Suprapubic skin (tissue), 3 donors: ENCODE data around the gene WDR90.

Source experiments
- EP300 ChIP-seq: sonication (generic); formaldehyde crosslinking; IDR thresholded peaks from one replicate; pipeline ENCODE4 v1.6.1; 2017; ENCODE audit warnings: antibody characterized with exemption
- TF ChIP-seq, protein P1 (sequence below), 2 donors: fragments of 200-600 bp in 1 of 2; fragments of 450-650 bp in 1 of 2; sonication (generic) in 1 of 2; IDR thresholded peaks; one replicate each; pipeline ENCODE4 v1.5.1; 2016 to 2019; ENCODE audit warnings: antibody characterized with exemption in 2 of 2, mild to moderate bottlenecking in 1 of 2, moderate library complexity in 1 of 2

- TF ChIP-seq, protein P1, sequence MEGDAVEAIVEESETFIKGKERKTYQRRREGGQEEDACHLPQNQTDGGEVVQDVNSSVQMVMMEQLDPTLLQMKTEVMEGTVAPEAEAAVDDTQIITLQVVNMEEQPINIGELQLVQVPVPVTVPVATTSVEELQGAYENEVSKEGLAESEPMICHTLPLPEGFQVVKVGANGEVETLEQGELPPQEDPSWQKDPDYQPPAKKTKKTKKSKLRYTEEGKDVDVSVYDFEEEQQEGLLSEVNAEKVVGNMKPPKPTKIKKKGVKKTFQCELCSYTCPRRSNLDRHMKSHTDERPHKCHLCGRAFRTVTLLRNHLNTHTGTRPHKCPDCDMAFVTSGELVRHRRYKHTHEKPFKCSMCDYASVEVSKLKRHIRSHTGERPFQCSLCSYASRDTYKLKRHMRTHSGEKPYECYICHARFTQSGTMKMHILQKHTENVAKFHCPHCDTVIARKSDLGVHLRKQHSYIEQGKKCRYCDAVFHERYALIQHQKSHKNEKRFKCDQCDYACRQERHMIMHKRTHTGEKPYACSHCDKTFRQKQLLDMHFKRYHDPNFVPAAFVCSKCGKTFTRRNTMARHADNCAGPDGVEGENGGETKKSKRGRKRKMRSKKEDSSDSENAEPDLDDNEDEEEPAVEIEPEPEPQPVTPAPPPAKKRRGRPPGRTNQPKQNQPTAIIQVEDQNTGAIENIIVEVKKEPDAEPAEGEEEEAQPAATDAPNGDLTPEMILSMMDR (IDR thresholded peaks at IDR 0.05) = no peak
- no peak for TF ChIP-seq EP300
Measured at GRCh38 chr16:629185-629832, 19.9 kb upstream of the WDR90 start.
